Measurements from ENCODE around the gene USP1.

The USP1 gene

DNA sequence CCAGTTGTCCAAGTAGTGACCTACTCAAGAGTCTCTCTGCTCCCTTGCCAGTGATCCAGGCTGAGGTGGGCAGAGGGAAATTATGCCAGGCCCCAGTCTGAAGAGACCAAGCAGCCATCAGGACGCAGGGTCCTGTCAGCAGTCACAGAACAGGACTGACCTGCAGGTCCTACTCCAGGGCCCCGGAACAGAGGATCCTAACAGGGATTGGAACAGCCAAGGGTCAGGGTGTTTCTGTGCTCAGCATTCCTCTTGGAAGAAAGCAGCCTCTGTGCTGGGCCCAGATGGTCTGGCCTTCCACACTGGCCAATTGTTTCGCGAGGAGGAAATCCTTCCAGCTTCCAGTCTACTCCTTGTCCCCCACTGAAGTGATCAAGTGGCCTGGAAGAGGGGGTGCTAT is 41.6 kb upstream of the USP1 start:
- H3K4me3 ChIP-seq (ENCODE audit: low read depth, low read length) = no peak overlapping the region
- TF ChIP-seq CTCF (conservative IDR thresholded peaks at IDR 0.05; ENCODE audit: low read depth, low read length) = no peak
- no peak for DNase-seq (ENCODE audit: low read depth)

DNA sequence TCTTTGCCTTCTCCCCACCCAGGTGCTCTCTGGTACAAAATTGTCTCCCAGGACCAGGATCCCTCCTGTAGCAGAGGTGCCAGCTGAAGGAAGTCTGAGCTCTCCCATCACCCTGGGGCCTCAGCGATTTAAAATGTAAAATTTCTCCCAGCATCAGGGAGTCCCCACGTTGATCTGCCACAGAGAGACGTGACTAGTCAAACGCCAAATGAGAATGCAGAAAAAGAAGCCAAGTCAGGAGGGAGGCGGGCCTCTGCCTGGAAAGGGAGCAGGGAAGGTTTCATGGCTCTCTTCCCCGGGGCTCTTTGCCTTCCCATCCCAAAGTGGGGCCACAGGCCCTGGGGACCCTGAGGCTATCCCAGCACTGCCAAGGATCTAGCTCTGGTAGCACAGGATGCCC is 40.0 kb upstream of the USP1 start:
- no peak overlapping the region for H3K4me3 ChIP-seq (ENCODE audit: low read depth, low read length)
- no peak for DNase-seq (ENCODE audit: low read depth)
- no peak for TF ChIP-seq CTCF (conservative IDR thresholded peaks at IDR 0.05; ENCODE audit: low read depth, low read length)

- TF ChIP-seq CTCF (conservative IDR thresholded peaks at IDR 0.05; ENCODE audit: low read depth, low read length) = no peak
- H3K4me3 ChIP-seq (ENCODE audit: low read depth, low read length) = no peak overlapping the region
- no peak for DNase-seq (ENCODE audit: low read depth)
Measured at GRCh38 chr1:62397301-62397700, 39.5 kb upstream of the USP1 start.

GRCh38 chr1:62398377-62398776 is 38.5 kb upstream of the USP1 start:
- DNase-seq (ENCODE audit: low read depth) = peak; percentile 50
- TF ChIP-seq CTCF (conservative IDR thresholded peaks at IDR 0.05; ENCODE audit: low read depth, low read length) = no peak
- H3K4me3 ChIP-seq (ENCODE audit: low read depth, low read length) = no peak overlapping the region

GRCh38 chr1:62401034-62401760 is 35.7 kb upstream of the USP1 start:
- no peak for DNase-seq (ENCODE audit: low read depth)
- no peak overlapping the region for H3K4me3 ChIP-seq (ENCODE audit: low read depth, low read length)
- no peak for TF ChIP-seq CTCF (conservative IDR thresholded peaks at IDR 0.05; ENCODE audit: low read depth, low read length)

DNA sequence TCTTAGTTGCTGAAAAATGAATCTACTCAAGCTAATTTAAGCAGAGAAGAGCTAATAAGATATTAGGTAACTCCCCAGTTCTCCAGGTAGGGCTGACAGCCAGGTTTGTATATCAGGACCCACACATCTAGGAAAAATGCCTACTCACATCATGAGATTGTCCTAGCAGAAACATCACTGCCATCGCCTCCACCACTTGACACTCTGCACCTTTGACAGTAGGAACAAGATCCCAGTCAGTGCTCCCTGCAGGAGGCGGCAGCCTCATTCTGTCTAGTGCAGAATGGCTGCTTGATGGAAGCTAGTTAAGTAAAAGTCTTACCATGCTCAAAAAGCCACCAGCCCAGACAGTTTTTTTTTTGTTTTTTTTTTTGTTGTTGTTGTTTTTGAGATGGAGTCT is 31.6 kb upstream of the USP1 start:
- no peak for DNase-seq (ENCODE audit: low read depth)
- TF ChIP-seq CTCF (conservative IDR thresholded peaks at IDR 0.05; ENCODE audit: low read depth, low read length) = no peak
- H3K4me3 ChIP-seq (ENCODE audit: low read depth, low read length) = no peak overlapping the region

DNA sequence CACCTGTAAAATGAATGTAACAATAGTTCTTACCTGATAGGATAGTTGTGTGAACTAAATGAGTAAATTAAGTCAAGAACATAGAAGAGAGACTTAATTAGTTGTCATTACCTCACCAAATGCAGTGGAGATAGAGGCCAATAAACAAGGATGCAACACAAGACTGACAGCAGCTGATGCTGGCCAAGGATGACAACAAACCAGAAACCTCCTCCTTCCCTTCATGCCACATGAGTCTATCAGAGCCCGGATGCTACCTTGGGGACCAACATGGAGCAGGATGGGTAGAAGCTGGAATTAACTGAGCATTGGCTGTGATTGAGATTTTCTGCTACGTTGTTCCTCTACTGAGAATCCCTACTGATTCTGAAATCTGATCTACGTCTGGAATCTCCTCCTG is 30.3 kb upstream of the USP1 start:
- no peak overlapping the region for H3K4me3 ChIP-seq (ENCODE audit: low read depth, low read length)
- no peak for DNase-seq (ENCODE audit: low read depth)
- no peak for TF ChIP-seq CTCF (conservative IDR thresholded peaks at IDR 0.05; ENCODE audit: low read depth, low read length)

Data from choroid plexus epithelial cell (primary cell).